ENCODE data around the gene MARK3. TPM values are rescaled to one million over a fixed set of nuclear protein-coding genes. Genes with fewer than 3 reads are reported as not detected.

The MARK3 gene
- total RNA-seq, 1 donor from 2014 or later, result 138 TPM

- H3K27me3 Mint-ChIP-seq, result no peaks in the 10 kb centered on the region
- TF ChIP-seq CTCF (IDR thresholded peaks at IDR 0.05; ENCODE audit: unreplicated experiment), result no peak
- DNase-seq (ENCODE audit: low spot score, unreplicated experiment), result no peak
- H3K4me3 Mint-ChIP-seq (ENCODE audit: low read depth), result peak overlapping the region; percentile 89
- peaks cover 37% of the 10 kb centered on the region for H3K4me1 Mint-ChIP-seq (ENCODE audit: low read depth)
- no peaks in the 10 kb centered on the region for H3K9me3 Mint-ChIP-seq (ENCODE audit: low read depth)
- no peaks in the 10 kb centered on the region for H3K36me3 Mint-ChIP-seq (ENCODE audit: insufficient read depth)
- H3K27ac Mint-ChIP-seq, result peak overlapping the region; percentile 89
Measured at GRCh38 chr14:103529383-103530365, 144.5 kb downstream of the MARK3 start.

GRCh38 chr14:103530390-103530789, 145.2 kb downstream of the MARK3 start:
- Mint-ChIP-seq H3K36me3 (ENCODE audit: insufficient read depth) (no peaks in the 10 kb centered on the region), H3K27me3 (no peaks in the 10 kb centered on the region), H3K4me3 (ENCODE audit: low read depth) (peak overlapping the region; percentile 89), H3K27ac (peak overlapping the region; percentile 64), H3K9me3 (ENCODE audit: low read depth) (no peaks in the 10 kb centered on the region), H3K4me1 (ENCODE audit: low read depth) (peaks cover 30% of the 10 kb centered on the region)
- no peak for TF ChIP-seq CTCF (IDR thresholded peaks at IDR 0.05; ENCODE audit: unreplicated experiment)
- DNase-seq (ENCODE audit: low spot score, unreplicated experiment), result no peak

GRCh38 chr14:103530831-103531230, 145.6 kb downstream of the MARK3 start:
- peaks cover 25% of the 10 kb centered on the region for H3K4me1 Mint-ChIP-seq (ENCODE audit: low read depth)
- TF ChIP-seq CTCF (IDR thresholded peaks at IDR 0.05; ENCODE audit: unreplicated experiment), result no peak
- no peaks in the 10 kb centered on the region for H3K36me3 Mint-ChIP-seq (ENCODE audit: insufficient read depth)
- H3K27me3 Mint-ChIP-seq, result no peaks in the 10 kb centered on the region
- no peaks in the 10 kb centered on the region for H3K9me3 Mint-ChIP-seq (ENCODE audit: low read depth)
- no peak for DNase-seq (ENCODE audit: low spot score, unreplicated experiment)
- H3K27ac Mint-ChIP-seq, result peak overlapping the region; percentile 64
- no peak overlapping the region for H3K4me3 Mint-ChIP-seq (ENCODE audit: low read depth)

GRCh38 chr14:103531421-103532215, 146.4 kb downstream of the MARK3 start:
- no peak for DNase-seq (ENCODE audit: low spot score, unreplicated experiment)
- H3K9me3 Mint-ChIP-seq (ENCODE audit: low read depth), result no peaks in the 10 kb centered on the region
- H3K36me3 Mint-ChIP-seq (ENCODE audit: insufficient read depth), result no peaks in the 10 kb centered on the region
- TF ChIP-seq CTCF (IDR thresholded peaks at IDR 0.05; ENCODE audit: unreplicated experiment), result no peak
- H3K27me3 Mint-ChIP-seq, result no peaks in the 10 kb centered on the region
- peak overlapping the region; percentile 35 for H3K4me3 Mint-ChIP-seq (ENCODE audit: low read depth)
- H3K4me1 Mint-ChIP-seq (ENCODE audit: low read depth), result peaks cover 21% of the 10 kb centered on the region
- H3K27ac Mint-ChIP-seq, result no peak overlapping the region
